Measurements from ENCODE around the gene PSPH. TPM values are rescaled to one million over a fixed set of nuclear protein-coding genes. Genes with fewer than 3 reads are reported as not detected.

The PSPH gene
- total RNA-seq, 1 experiment from 2014 or later: 53.2 TPM

- no peaks in the 10 kb centered on the region for H3K9me3 ChIP-seq (replicated peaks)
- H3K4me1 ChIP-seq: no peaks in the 10 kb centered on the region; the same call in 1 of the 2 replicates
- DNase-seq: no peak
- H3K27ac ChIP-seq: no peak overlapping the region
- H3K4me3 ChIP-seq: no peak overlapping the region
- no peaks in the 10 kb centered on the region for H3K27me3 ChIP-seq
- no peaks in the 10 kb centered on the region for H3K36me3 ChIP-seq
These were observed 47.5 kb downstream of the PSPH start for GRCh38 chr7:56003749-56004148.

GRCh38 chr7:55996856-55997500, 54.3 kb downstream of the PSPH start:
- Histone ChIP-seq H3K4me1 (no peaks in the 10 kb centered on the region), H3K9me3 (replicated peaks) (no peaks in the 10 kb centered on the region), H3K27me3 (no peaks in the 10 kb centered on the region), H3K27ac (no peak overlapping the region), H3K4me3 (no peak overlapping the region), H3K36me3 (peaks cover 14% of the 10 kb centered on the region)
- no peak for DNase-seq

- H3K36me3 ChIP-seq: peaks cover 26% of the 10 kb centered on the region
- no peak overlapping the region for H3K4me3 ChIP-seq
- no peaks in the 10 kb centered on the region for H3K27me3 ChIP-seq
- no peak overlapping the region for H3K27ac ChIP-seq
- DNase-seq: no peak
- H3K4me1 ChIP-seq: no peaks in the 10 kb centered on the region
- no peaks in the 10 kb centered on the region for H3K9me3 ChIP-seq (replicated peaks)
These were observed 58.9 kb downstream of the PSPH start for GRCh38 chr7:55992346-55992745.

GRCh38 chr7:55983537-55983936, 67.7 kb downstream of the PSPH start:
- H3K9me3 ChIP-seq (replicated peaks): no peaks in the 10 kb centered on the region
- H3K36me3 ChIP-seq: peaks cover 74% of the 10 kb centered on the region
- no peak overlapping the region for H3K4me3 ChIP-seq
- no peaks in the 10 kb centered on the region for H3K4me1 ChIP-seq
- H3K27me3 ChIP-seq: no peaks in the 10 kb centered on the region
- H3K27ac ChIP-seq: no peak overlapping the region
- no peak for DNase-seq

GRCh38 chr7:55980266-55980665, 71.0 kb downstream of the PSPH start:
- DNase-seq: no peak
- Histone ChIP-seq H3K4me3 (no peak overlapping the region), H3K27me3 (no peaks in the 10 kb centered on the region), H3K9me3 (replicated peaks) (no peaks in the 10 kb centered on the region), H3K27ac (no peak overlapping the region), H3K4me1 (no peaks in the 10 kb centered on the region), H3K36me3 (peaks cover 63% of the 10 kb centered on the region)

GRCh38 chr7:55977831-55978230, 73.4 kb downstream of the PSPH start:
- H3K27ac ChIP-seq: no peak overlapping the region

GRCh38 chr7:55975988-55976633, 75.1 kb downstream of the PSPH start:
- Histone ChIP-seq H3K27ac (no peak overlapping the region), H3K4me3 (no peak overlapping the region), H3K36me3 (peaks cover 33% of the 10 kb centered on the region), H3K9me3 (replicated peaks) (no peaks in the 10 kb centered on the region), H3K4me1 (no peaks in the 10 kb centered on the region), H3K27me3 (no peaks in the 10 kb centered on the region)
- no peak for DNase-seq

More at GRCh38 chr7:55977831-55978230, 73.4 kb downstream of the PSPH start:
- Histone ChIP-seq H3K27me3 (no peaks in the 10 kb centered on the region), H3K4me3 (no peak overlapping the region), H3K36me3 (peaks cover 45% of the 10 kb centered on the region), H3K9me3 (replicated peaks) (no peaks in the 10 kb centered on the region), H3K4me1 (no peaks in the 10 kb centered on the region)
- DNase-seq: no peak

GRCh38 chr7:55973747-55974250, 77.4 kb downstream of the PSPH start:
- DNase-seq: no peak
- Histone ChIP-seq H3K9me3 (replicated peaks) (no peaks in the 10 kb centered on the region), H3K36me3 (peaks cover 14% of the 10 kb centered on the region), H3K4me1 (no peaks in the 10 kb centered on the region), H3K27me3 (no peaks in the 10 kb centered on the region), H3K4me3 (no peak overlapping the region), H3K27ac (no peak overlapping the region)

- Histone ChIP-seq H3K36me3 (peaks cover 6% of the 10 kb centered on the region), H3K27ac (no peak overlapping the region), H3K27me3 (no peaks in the 10 kb centered on the region), H3K9me3 (replicated peaks) (no peaks in the 10 kb centered on the region), H3K4me1 (no peaks in the 10 kb centered on the region), H3K4me3 (no peak overlapping the region)
- DNase-seq: no peak
These were observed 80.3 kb downstream of the PSPH start for GRCh38 chr7:55970978-55971377.

- H3K9me3 ChIP-seq (replicated peaks): no peaks in the 10 kb centered on the region
- no peak for DNase-seq
- H3K4me1 ChIP-seq: no peaks in the 10 kb centered on the region
- no peak overlapping the region for H3K27ac ChIP-seq
- no peaks in the 10 kb centered on the region for H3K27me3 ChIP-seq
- H3K4me3 ChIP-seq: no peak overlapping the region
- peaks cover 6% of the 10 kb centered on the region for H3K36me3 ChIP-seq
These were observed 80.7 kb downstream of the PSPH start for GRCh38 chr7:55970561-55970960.

- DNase-seq: no peak
- no peaks in the 10 kb centered on the region for H3K4me1 ChIP-seq
- no peak overlapping the region for H3K4me3 ChIP-seq
- no peaks in the 10 kb centered on the region for H3K27me3 ChIP-seq
- H3K27ac ChIP-seq: no peak overlapping the region
- no peaks in the 10 kb centered on the region for H3K9me3 ChIP-seq (replicated peaks)
- peaks cover 6% of the 10 kb centered on the region for H3K36me3 ChIP-seq
These were observed 81.9 kb downstream of the PSPH start for GRCh38 chr7:55969391-55969790.

GRCh38 chr7:55966851-55967250, 84.4 kb downstream of the PSPH start:
- H3K27ac ChIP-seq: no peak overlapping the region
- H3K36me3 ChIP-seq: no peaks in the 10 kb centered on the region; the same call in 1 of the 2 replicates
- 0 out of 2 replicates have a peak, but pooled peaks cover 5% of the 10 kb centered on the region for H3K4me1 ChIP-seq
- H3K4me3 ChIP-seq: no peak overlapping the region
- no peaks in the 10 kb centered on the region for H3K27me3 ChIP-seq
- H3K9me3 ChIP-seq (replicated peaks): no peaks in the 10 kb centered on the region
- DNase-seq: no peak

- DNase-seq: no peak
- Histone ChIP-seq H3K27me3 (no peaks in the 10 kb centered on the region), H3K9me3 (replicated peaks) (no peaks in the 10 kb centered on the region), H3K4me1 (0 out of 2 replicates have a peak, but pooled peaks cover 5% of the 10 kb centered on the region), H3K4me3 (no peak overlapping the region), H3K36me3 (no peaks in the 10 kb centered on the region; the same call in 1 of the 2 replicates), H3K27ac (no peak overlapping the region)
These were observed 85.3 kb downstream of the PSPH start for GRCh38 chr7:55965805-55966421.

GRCh38 chr7:55965100-55965470, 86.2 kb downstream of the PSPH start:
- Histone ChIP-seq H3K27me3 (no peaks in the 10 kb centered on the region), H3K36me3 (no peaks in the 10 kb centered on the region; the same call in 1 of the 2 replicates), H3K4me1 (0 out of 2 replicates have a peak, but pooled peaks cover 5% of the 10 kb centered on the region), H3K4me3 (peak overlapping the region; percentile 87), H3K9me3 (replicated peaks) (no peaks in the 10 kb centered on the region), H3K27ac (peak overlapping the region; percentile 80)
- peak in 1 of 2 experiments; percentile 78 for DNase-seq

Measured in SJCRH30 (cell line).